Activated CD4-positive, alpha-beta T cell treated with anti-CD3 and anti-CD28 coated beads, Interleukin-2, amount 10 ng/mL, durations not matched to agents 7 days and 5 days (primary cell): ENCODE results near the gene CSAD. TPM values are rescaled to one million over a fixed set of nuclear protein-coding genes. Genes with fewer than 3 reads are reported as not detected.

Experiments used
- CTCF ChIA-PET: fragments of 350-600 bp; sonication (Branson Sonifier 250); formaldehyde crosslinking; loops from one replicate; lab custom pipeline; 2021; ENCODE audit warnings: antibody characterized with exemption; lab: Charles Lee
- POLR2A ChIA-PET: fragments of 350-600 bp; sonication (Branson Sonifier 250); formaldehyde crosslinking; loops from one replicate; lab custom pipeline; 2021; ENCODE audit warnings: antibody characterized with exemption; lab: Charles Lee
- DNase-seq: peaks from one replicate; pipeline ENCODE4 v3.0.0-alpha.2; 2020
- H3K27ac Mint-ChIP-seq: one replicate; pipeline ENCODE4 v1.8.0; 2021; ENCODE audit warnings: mild to moderate bottlenecking, moderate library complexity, mixed read lengths
- H3K27me3 Mint-ChIP-seq: one replicate; pipeline ENCODE4 v1.8.0; 2021; ENCODE audit warnings: mixed read lengths
- H3K36me3 Mint-ChIP-seq: one replicate; pipeline ENCODE4 v1.8.0; 2021; ENCODE audit warnings: low read depth, mixed read lengths
- H3K4me1 Mint-ChIP-seq: one replicate; pipeline ENCODE4 v1.8.0; 2021; ENCODE audit warnings: mixed read lengths
- H3K4me3 Mint-ChIP-seq: one replicate; pipeline ENCODE4 v1.8.0; 2021; ENCODE audit warnings: mild to moderate bottlenecking, moderate library complexity, mixed read lengths
- H3K9me3 Mint-ChIP-seq: one replicate; pipeline ENCODE4 v1.8.0; 2021; ENCODE audit warnings: mixed read lengths
- total RNA-seq, 2 experiments: library from RNA; stranded (reverse); gene quantifications; one replicate each; pipeline ENCODE4 v1.2.3, GENCODE V29; 2021

The CSAD gene
- total RNA-seq, 2 experiments from 2014 or later: 33.3 to 34.7 TPM

DNA sequence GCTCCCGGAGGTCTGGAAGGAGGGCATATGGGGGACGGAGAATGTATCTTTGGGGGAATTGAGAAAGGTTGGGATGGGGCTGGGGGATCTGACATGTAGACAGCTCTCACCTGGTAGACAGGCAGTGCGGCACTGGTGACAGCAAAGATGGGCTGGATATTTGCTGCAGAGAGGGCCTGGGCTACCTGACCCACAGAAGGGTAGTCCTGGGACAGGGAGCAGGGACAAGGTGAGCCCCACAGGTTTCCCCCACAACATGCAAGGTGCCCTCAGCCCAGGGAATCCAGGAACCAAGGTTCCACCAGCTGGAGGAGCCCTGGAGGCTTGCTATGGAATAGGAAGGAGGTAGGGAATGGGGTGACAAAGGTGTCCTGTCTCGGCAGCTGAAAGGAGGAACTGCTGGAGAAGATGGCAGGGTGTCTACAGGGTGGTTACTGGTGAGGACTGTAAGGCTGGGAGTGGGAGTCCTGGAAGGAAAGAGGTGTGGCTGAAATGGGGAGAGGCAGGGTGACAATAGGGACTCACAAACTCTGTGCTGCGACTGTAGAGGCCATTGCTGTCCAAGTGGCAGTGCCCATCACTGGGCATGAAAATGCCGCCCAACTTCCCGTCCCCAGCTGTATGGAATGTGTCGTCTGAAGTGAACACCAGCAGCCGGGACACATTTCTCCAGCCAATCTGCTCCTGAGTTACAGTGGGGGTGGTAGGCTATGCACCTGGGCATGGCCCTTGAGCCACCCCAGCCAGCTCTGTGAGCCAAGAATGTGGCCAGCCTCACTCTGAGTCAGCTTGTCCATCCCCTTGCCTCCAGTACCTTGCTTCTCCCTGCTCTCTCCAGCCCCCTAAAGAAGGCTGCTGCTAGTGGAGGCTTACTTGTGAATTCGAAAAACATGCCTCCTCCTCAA lies 15.0 kb upstream of the CSAD start:
- no peak overlapping the region for H3K4me3 Mint-ChIP-seq

DNA sequence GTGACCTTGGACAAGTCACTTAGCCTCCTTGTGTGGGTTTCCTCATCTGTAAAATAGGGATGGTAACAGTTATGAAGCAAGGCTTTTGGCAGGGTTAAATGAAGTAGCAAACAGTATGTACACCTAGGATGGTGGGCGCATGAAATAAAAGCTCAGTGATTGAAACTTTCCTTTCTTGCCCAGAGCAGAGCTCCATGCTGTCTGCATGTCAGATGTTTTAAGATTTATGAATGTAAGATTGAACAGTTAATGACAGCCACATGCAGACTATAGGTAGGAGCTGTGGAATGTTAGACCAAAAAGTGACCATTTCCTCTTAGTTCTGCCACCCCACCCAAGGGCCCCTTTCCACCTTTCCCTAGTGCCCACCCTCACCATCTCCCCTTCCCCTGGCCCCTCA lies 14.2 kb upstream of the CSAD start:
- H3K27ac Mint-ChIP-seq: no peak overlapping the region
- no peaks in the 10 kb centered on the region for H3K9me3 Mint-ChIP-seq
- H3K27me3 Mint-ChIP-seq: no peaks in the 10 kb centered on the region
- peaks cover 58% of the 10 kb centered on the region for H3K4me1 Mint-ChIP-seq
- ChIA-PET POLR2A (interaction anchor here (0.6 kb wide), 1 partner anchor 33 kb away, joined by 3 read pairs; no protein-coding TSS in a partner anchor), CTCF (interaction anchor here (0.5 to 1.9 kb wide), 8 partner anchors 10 to 159 kb away, joined by 3 to 6 read pairs (median 4); partner anchors contain the start of genes AAAS, CSAD and MYG1)
- no peak overlapping the region for H3K4me3 Mint-ChIP-seq
- peaks cover 86% of the 10 kb centered on the region for H3K36me3 Mint-ChIP-seq
- DNase-seq: no peak

More for the DNA sequence above, 15.0 kb upstream of the CSAD start:
- DNase-seq: no peak
- Mint-ChIP-seq H3K4me1 (peaks cover 60% of the 10 kb centered on the region), H3K27me3 (no peaks in the 10 kb centered on the region), H3K27ac (peak overlapping the region; percentile 19), H3K9me3 (no peaks in the 10 kb centered on the region), H3K36me3 (peaks cover 91% of the 10 kb centered on the region)
- CTCF ChIA-PET: interaction anchor here (0.5 to 2.2 kb wide), 9 partner anchors 8 to 158 kb away, joined by 3 to 10 read pairs (median 4); partner anchors contain the start of genes AAAS, CSAD and MYG1
- POLR2A ChIA-PET: interaction anchor here (0.6 kb wide), 1 partner anchor 33 kb away, joined by 3 read pairs; no protein-coding TSS in a partner anchor

DNA sequence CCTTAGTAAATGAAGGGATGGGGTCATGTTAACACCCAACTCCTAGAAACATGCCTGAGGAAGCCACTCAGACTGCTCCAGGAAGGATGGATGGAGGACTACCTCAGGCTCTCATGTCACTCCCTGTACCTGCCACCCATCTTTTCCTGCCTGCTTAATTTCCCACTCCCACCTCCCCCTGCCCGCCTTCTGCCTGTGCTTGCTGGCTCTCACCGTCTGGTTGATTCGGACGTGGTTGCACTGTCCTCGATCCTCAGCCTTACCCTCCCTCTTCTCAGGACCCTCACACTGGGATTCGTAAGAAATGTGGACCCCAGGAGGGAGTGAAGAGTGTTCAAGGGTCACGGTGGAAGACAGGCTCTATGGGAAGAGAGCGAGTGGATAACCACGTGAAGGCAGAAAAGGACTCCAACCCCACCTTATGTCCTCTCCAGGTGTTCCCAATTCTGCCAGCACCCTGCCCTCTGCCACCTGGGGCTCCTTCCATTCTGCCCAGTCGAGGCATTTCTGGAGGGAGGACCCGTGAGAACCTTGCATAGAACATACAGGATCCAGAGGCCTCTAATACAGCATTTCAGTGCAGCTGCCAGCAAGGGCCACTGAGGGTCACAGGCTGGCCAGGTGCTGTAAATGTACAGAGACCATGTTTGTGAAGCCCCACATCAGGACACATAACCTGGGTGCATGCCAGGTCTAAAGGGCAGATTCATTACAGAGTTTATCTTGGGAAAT lies 13.4 kb upstream of the CSAD start:
- peak overlapping the region; percentile 54 for H3K27ac Mint-ChIP-seq
- no peaks in the 10 kb centered on the region for H3K27me3 Mint-ChIP-seq
- CTCF ChIA-PET: interaction anchor here (0.9 to 1.9 kb wide), 3 partner anchors 13 to 159 kb away, joined by 3 to 6 read pairs (median 4); partner anchors contain the start of gene CSAD
- POLR2A ChIA-PET: no interaction called here
- H3K4me1 Mint-ChIP-seq: peaks cover 52% of the 10 kb centered on the region
- H3K36me3 Mint-ChIP-seq: peaks cover 82% of the 10 kb centered on the region
- H3K9me3 Mint-ChIP-seq: no peaks in the 10 kb centered on the region
- no peak overlapping the region for H3K4me3 Mint-ChIP-seq
- no peak for DNase-seq

DNA sequence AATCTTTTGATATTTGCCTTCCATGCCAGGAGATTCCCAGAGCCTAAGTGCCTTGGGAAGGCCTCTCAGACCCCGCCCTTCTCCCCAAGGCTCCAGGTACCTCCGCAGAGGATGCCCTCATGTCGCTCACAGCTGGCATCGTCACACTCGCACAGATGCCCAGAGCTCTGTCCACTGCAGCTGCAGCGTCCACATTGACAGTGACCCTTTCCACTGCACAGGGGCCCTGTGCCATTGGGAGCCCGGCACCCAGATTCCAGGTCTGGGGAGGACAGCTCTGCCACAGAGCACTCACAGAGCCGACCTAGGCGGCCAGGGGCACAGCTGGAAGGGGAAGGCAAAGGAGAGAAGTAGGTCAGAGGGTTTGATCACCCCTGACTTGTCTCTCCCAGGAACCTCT lies 12.3 kb upstream of the CSAD start:
- ChIA-PET CTCF (interaction anchor here (9.7 kb wide), 1 partner anchor 20 kb away, joined by 71 read pairs; no protein-coding TSS in a partner anchor), POLR2A (no interaction called here)
- peak overlapping the region; percentile 50 for H3K27ac Mint-ChIP-seq
- no peaks in the 10 kb centered on the region for H3K9me3 Mint-ChIP-seq
- H3K27me3 Mint-ChIP-seq: no peaks in the 10 kb centered on the region
- peaks cover 45% of the 10 kb centered on the region for H3K4me1 Mint-ChIP-seq
- peaks cover 79% of the 10 kb centered on the region for H3K36me3 Mint-ChIP-seq
- no peak for DNase-seq
- H3K4me3 Mint-ChIP-seq: no peak overlapping the region

DNA sequence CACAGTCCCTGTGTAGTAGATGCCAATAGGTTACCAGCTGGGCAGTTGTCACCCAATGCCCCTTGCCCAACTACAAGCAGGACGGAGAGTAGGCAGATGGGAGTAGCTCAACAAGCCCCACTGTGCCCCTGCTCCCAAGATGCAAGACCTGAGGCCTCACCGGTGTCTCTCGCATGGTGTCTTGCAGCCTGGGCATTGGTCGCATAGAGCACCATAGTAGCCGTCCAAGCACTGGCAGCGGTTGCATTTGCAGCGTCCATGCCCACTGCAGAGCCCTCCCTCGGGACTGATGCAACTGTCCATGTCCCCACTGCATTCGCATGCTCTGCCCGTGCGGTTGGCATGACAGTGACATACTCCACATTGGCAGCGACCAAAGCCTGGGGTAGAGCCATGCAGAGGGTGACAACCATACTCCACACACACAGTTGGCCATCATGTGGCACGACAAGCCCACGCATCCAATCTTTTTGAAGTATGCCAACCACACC lies 11.9 kb upstream of the CSAD start:
- no peak for DNase-seq
- CTCF ChIA-PET: interaction anchor here (0.7 to 9.7 kb wide), 2 partner anchors 20 to 75 kb away, joined by 4 to 71 read pairs; partner anchors contain the start of gene ESPL1
- Mint-ChIP-seq H3K36me3 (peaks cover 80% of the 10 kb centered on the region), H3K9me3 (no peaks in the 10 kb centered on the region), H3K4me3 (no peak overlapping the region), H3K27me3 (no peaks in the 10 kb centered on the region), H3K27ac (no peak overlapping the region), H3K4me1 (peaks cover 42% of the 10 kb centered on the region)
- POLR2A ChIA-PET: no interaction called here

DNA sequence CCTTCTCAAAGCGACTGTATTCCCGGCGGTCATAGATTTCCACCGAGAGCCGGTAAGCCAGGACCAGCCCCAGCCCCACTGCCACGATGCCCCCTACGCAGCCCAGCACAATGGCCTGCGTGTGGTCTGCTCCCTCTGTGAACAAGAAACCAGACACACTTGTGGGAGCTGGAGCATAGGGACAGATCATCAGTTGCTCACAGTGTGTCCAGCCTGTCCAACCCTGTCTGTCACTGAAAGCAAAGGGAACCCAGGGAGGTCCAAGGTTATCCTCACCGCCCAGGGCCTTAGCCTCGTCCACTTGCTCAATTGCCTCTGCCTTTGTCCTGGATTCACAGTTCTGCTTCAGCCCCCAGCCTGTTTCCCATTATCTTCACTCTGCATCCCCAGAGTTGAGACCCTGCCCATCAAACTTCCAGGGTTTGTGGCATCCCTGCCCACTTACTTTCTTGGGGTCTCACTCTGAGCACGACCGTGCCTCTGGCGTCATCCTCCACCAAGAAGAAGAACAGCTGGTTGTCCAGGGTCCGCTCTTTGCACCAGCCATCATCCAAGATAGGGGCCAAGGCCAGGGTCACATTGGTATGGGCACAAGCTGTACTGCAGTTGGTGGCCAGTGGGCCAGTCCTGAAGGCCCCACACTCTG lies 11.3 kb upstream of the CSAD start:
- POLR2A ChIA-PET: no interaction called here
- Mint-ChIP-seq H3K36me3 (peaks cover 83% of the 10 kb centered on the region), H3K4me3 (no peak overlapping the region), H3K9me3 (no peaks in the 10 kb centered on the region), H3K4me1 (peaks cover 38% of the 10 kb centered on the region), H3K27me3 (no peaks in the 10 kb centered on the region), H3K27ac (peak overlapping the region; percentile 26)
- CTCF ChIA-PET: interaction anchor here (0.7 to 9.7 kb wide), 2 partner anchors 21 to 76 kb away, joined by 4 to 71 read pairs; partner anchors contain the start of gene ESPL1
- no peak for DNase-seq

DNA sequence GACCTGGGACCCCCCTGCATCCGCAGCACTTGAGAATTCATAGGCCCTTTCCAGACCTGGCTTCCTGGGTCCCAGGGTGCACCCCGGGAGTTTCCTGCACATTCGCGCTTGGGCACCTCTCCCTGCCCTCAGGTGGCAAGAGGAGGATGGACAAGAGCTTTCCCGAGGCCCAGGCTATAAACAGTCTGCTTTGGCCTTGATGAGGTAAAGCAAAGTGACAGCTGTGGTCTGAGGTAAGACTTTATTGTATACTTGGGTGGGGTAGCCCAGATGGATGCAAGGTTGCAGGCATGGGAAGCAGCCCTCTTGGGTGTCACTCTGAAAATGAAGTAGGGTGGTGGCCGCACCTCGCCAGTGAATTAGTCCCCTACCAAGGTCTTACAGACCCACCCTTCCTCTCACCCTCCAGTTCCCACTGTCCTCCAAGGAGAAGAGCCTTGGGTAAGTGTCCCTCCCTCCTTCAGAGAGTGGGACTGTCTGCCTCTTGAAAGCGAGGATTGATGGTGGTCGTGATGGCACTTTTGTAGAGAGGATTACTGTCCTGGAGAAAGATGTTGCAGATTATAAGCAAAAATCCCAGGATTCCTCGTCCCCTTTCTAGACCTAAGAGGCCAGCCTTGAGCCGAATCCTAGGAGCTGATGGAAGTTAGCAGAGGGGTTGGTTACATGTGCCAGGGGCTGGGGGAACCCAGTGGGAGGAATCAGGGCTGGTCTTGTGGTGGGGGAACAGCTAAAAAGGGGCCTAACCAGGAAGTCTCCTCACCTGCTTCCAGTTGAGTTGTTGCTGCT lies 10.6 kb upstream of the CSAD start:
- Mint-ChIP-seq H3K36me3 (peaks cover 83% of the 10 kb centered on the region), H3K4me3 (no peak overlapping the region), H3K27ac (peak overlapping the region; percentile 19), H3K4me1 (peaks cover 31% of the 10 kb centered on the region), H3K27me3 (no peaks in the 10 kb centered on the region), H3K9me3 (no peaks in the 10 kb centered on the region)
- CTCF ChIA-PET: interaction anchor here (1.0 to 9.7 kb wide), 3 partner anchors 14 to 77 kb away, joined by 3 to 71 read pairs (median 7); partner anchors contain the start of gene ESPL1
- no peak for DNase-seq
- POLR2A ChIA-PET: no interaction called here

DNA sequence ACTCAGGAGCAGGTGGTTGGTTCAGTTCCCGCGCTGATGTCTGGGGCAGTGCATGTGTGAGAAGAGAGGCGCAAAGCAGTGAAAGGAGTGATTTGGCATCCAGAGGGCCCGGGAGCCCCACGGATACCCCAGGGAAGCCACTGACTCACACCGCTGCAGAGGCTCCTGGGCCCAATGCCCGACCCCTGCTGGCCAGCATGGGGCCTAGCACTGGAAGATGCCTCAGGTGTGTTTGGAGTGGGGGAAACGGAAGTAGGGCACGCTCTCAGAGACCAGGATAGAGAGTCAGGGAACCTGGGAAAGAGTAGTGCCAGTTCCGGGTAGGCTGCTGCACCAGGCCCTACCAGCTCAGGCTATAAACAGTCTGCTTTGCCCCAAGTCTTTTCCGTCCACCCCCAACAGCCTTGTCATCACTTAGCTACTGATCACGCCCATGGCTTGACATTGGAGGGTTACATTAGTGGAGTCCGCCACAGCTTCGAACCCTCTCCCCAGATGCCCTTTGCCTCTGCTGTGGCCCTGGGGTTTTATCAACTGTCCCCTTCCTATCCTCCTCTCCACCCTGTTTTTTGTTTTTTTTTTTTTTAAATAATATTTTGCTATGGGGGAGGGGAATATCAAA lies 9.5 kb upstream of the CSAD start:
- H3K4me1 Mint-ChIP-seq: peaks cover 30% of the 10 kb centered on the region
- CTCF ChIA-PET: interaction anchor here (0.6 to 9.7 kb wide), 8 partner anchors 9 to 239 kb away, joined by 3 to 71 read pairs (median 4); partner anchors contain the start of gene ESPL1
- no peaks in the 10 kb centered on the region for H3K9me3 Mint-ChIP-seq
- peak; percentile 44 for DNase-seq
- no peak overlapping the region for H3K27ac Mint-ChIP-seq
- no peaks in the 10 kb centered on the region for H3K27me3 Mint-ChIP-seq
- no peak overlapping the region for H3K4me3 Mint-ChIP-seq
- POLR2A ChIA-PET: no interaction called here
- peaks cover 83% of the 10 kb centered on the region for H3K36me3 Mint-ChIP-seq

DNA sequence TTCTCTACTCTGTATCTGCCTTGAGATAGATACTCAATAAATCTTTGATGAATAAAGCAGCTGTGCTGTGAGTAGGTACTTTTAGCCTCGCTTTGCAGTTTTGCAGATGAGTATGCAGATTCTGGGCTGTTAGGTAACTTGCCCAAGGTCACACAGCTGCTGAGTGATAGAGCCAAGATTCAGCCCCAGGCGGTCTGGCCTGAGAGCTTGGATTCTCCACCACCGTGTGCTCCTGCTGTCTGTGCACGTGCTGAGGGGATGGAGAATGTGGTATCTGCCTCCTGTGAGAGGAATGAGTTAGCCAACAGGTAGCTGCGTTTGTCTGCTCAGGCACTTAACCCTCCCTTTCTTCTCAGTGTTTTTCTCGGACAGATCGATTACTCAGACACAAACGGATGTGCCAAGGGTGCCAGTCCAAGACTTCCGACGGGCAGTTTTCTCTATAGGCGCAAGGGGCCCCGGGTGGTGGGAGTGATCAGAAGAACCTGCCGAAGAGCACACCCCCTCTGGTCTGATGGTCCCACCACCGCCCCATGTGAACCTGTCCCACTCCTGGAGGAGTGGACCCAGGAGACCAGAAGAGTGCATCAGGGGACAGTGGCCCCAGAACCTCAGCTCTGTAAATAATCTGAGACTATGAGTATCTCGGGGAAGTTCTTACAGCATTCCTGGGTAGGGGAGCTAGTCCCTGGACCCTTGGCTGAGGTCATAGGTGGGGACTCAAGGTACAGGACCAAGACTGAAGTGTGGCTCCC lies 6.6 kb upstream of the CSAD start:
- Mint-ChIP-seq H3K4me1 (peaks cover 52% of the 10 kb centered on the region), H3K36me3 (peaks cover 79% of the 10 kb centered on the region), H3K27me3 (no peaks in the 10 kb centered on the region), H3K27ac (peak overlapping the region; percentile 25), H3K9me3 (no peaks in the 10 kb centered on the region), H3K4me3 (no peak overlapping the region)
- CTCF ChIA-PET: interaction anchor here (0.5 to 9.7 kb wide), 11 partner anchors 10 to 228 kb away, joined by 3 to 71 read pairs (median 4); partner anchors contain the start of genes AAAS and ESPL1
- DNase-seq: no peak
- POLR2A ChIA-PET: no interaction called here

DNA sequence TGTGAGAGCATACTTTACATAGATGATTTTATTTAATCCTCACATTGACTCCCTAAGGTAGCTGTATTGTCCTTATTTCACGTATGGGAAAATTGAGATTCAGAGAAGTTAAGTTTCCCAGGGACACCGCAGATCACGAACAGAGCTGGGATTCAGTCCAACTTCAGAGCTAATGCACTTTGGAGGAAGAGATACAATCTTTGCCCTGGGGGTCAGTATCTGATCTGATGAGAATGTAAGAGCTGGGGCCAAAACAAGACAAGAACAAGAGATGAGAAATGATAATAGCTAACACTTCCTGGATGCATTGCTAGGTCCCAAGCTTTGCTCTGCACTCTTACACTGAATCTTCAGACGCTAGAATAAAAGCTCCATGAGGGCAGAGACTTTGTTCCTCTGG lies 6.0 kb upstream of the CSAD start:
- ChIA-PET CTCF (interaction anchor here (0.8 to 9.7 kb wide), 9 partner anchors 10 to 135 kb away, joined by 3 to 71 read pairs (median 5); partner anchors contain the start of genes AAAS and ESPL1), POLR2A (no interaction called here)
- peaks cover 79% of the 10 kb centered on the region for H3K36me3 Mint-ChIP-seq
- H3K4me3 Mint-ChIP-seq: no peak overlapping the region
- H3K27ac Mint-ChIP-seq: no peak overlapping the region
- H3K9me3 Mint-ChIP-seq: no peaks in the 10 kb centered on the region
- no peak for DNase-seq
- H3K4me1 Mint-ChIP-seq: peaks cover 57% of the 10 kb centered on the region
- H3K27me3 Mint-ChIP-seq: no peaks in the 10 kb centered on the region
